H1 (cell line): ENCODE data around the gene CACNA2D4. TPM values are rescaled to one million over a fixed set of nuclear protein-coding genes. Genes with fewer than 3 reads are reported as not detected.

Experiments
- CTCF ChIA-PET: fragments of 300-600 bp; sonication (Branson Sonifier 250); formaldehyde crosslinking; loops from one replicate; lab custom pipeline; 2021; ENCODE audit not compliant: partially characterized antibody; lab: Charles Lee
- POLR2A ChIA-PET: fragments of 300-600 bp; sonication (Branson Sonifier 250); formaldehyde crosslinking; loops from one replicate; lab custom pipeline; 2021; ENCODE audit warnings: inconsistent platforms; ENCODE audit not compliant: partially characterized antibody; lab: Charles Lee
- DNase-seq, 2 experiments: peaks; one replicate each; pipeline versions ENCODE4 v3.0.0 to v3.0.0-alpha.2; 2010 to 2022; ENCODE audit warnings: low spot score in 2 of 2, low read depth in 1 of 2, mixed read lengths in 1 of 2
- FAIRE-seq: peaks from 2 replicates; lab custom pipeline; 2011; peaks lifted over from hg19 to GRCh38; lab: Jason Lieb, UNC
- H2AFZ ChIP-seq: 2 replicates; pipeline ENCODE4 v1.8.1; 2012; ENCODE audit warnings: low read length, inconsistent platforms
- H2AK5ac ChIP-seq: 2 replicates; pipeline ENCODE4 v1.6.1; 2013; ENCODE audit warnings: low read depth, low read length
- H2BK120ac ChIP-seq: replicated peaks from 2 replicates; pipeline ENCODE3; 2013; ENCODE audit warnings: low read depth, low read length, inconsistent platforms
- H2BK12ac ChIP-seq: 2 replicates; pipeline ENCODE4 v1.6.1; 2013; ENCODE audit warnings: low read depth, low read length
- H2BK15ac ChIP-seq: 2 replicates; pipeline ENCODE4 v1.6.1; 2013; ENCODE audit warnings: low read length
- H2BK20ac ChIP-seq: 2 replicates; pipeline ENCODE4 v1.6.1; 2013; ENCODE audit warnings: low read length
- H2BK5ac ChIP-seq: 2 replicates; pipeline ENCODE4 v1.6.1; 2013; ENCODE audit warnings: low read depth, low read length
- H3K14ac ChIP-seq: 2 replicates; pipeline ENCODE4 v1.6.1; 2013; ENCODE audit warnings: inconsistent platforms; ENCODE audit not compliant: insufficient read length
- H3K18ac ChIP-seq: 2 replicates; pipeline ENCODE4 v1.6.1; 2013; ENCODE audit warnings: low read length; ENCODE audit errors: extremely low read depth
- H3K23ac ChIP-seq: 2 replicates; pipeline ENCODE4 v1.6.1; 2013; ENCODE audit warnings: inconsistent platforms; ENCODE audit not compliant: insufficient read length
- H3K23me2 ChIP-seq: 2 replicates; pipeline ENCODE4 v1.6.1; 2013; ENCODE audit warnings: low read depth, low read length
- H3K27ac ChIP-seq: 2 replicates; pipeline ENCODE4 v1.6.1; 2011; ENCODE audit warnings: low read depth, low read length, inconsistent platforms
- H3K27me3 ChIP-seq, 4 experiments: replicated peaks in 1 of 4; 1 replicate in 1 of 4; 2 replicates in 3 of 4; pipeline versions ENCODE4 v1.6.1 to v1.8.1; 2011 to 2013; ENCODE audit warnings: low read length in 3 of 4, mild to moderate bottlenecking in 3 of 4, inconsistent platforms in 2 of 4, mixed read lengths in 2 of 4, moderate library complexity in 1 of 4; ENCODE audit not compliant: control insufficient read depth in 3 of 4, insufficient read depth in 3 of 4; ENCODE audit errors: extremely low read depth in 1 of 4
- H3K36me3 ChIP-seq, 4 experiments: 2 replicates each; pipeline versions ENCODE4 v1.6.1 to v1.8.1; 2011 to 2013; ENCODE audit warnings: mild to moderate bottlenecking in 4 of 4, low read length in 3 of 4, moderate library complexity in 2 of 4, control low read depth in 1 of 4, inconsistent platforms in 1 of 4; ENCODE audit not compliant: insufficient read depth in 4 of 4, control insufficient read depth in 2 of 4
- H3K4ac ChIP-seq: replicated peaks from 2 replicates; pipeline ENCODE3; 2013; ENCODE audit warnings: low read length, low read depth, mixed read lengths, inconsistent platforms; ENCODE audit not compliant: insufficient read length
- H3K4me1 ChIP-seq, 4 experiments: replicated peaks in 1 of 4; 1 replicate in 1 of 4; 2 replicates in 3 of 4; pipeline versions ENCODE4 v1.6.1 to v1.8.1; 2011 to 2013; ENCODE audit warnings: low read length in 3 of 4, inconsistent platforms in 2 of 4, mixed read lengths in 1 of 4; ENCODE audit not compliant: insufficient read depth in 4 of 4, control insufficient read depth in 3 of 4
- H3K4me2 ChIP-seq, 2 experiments: 2 replicates each; pipeline versions ENCODE4 v1.6.1 to v1.8.1; 2011 to 2013; ENCODE audit warnings: low read depth in 2 of 2, low read length in 2 of 2, control low read depth in 1 of 2, inconsistent platforms in 1 of 2, mild to moderate bottlenecking in 1 of 2; ENCODE audit not compliant: insufficient read depth in 1 of 2
- H3K4me3 ChIP-seq, 4 experiments: fragments of 200-600, 300-600 bp in 1 of 4; sonication (generic), shearing (Covaris generic), sonication (Bioruptor Twin) in 1 of 4; 2 replicates each; pipeline versions ENCODE4 v1.5.1 to v1.8.1; 2011 to 2016; ENCODE audit warnings: low read length in 4 of 4, low read depth in 3 of 4, control low read depth in 2 of 4, inconsistent platforms in 2 of 4, mild to moderate bottlenecking in 2 of 4, mixed read lengths in 1 of 4, moderate library complexity in 1 of 4; ENCODE audit not compliant: insufficient read depth in 2 of 4; ENCODE audit errors: extremely low read depth in 1 of 4
- H3K56ac ChIP-seq: replicated peaks from 2 replicates; pipeline ENCODE3; 2013; ENCODE audit warnings: low read depth, mild to moderate bottlenecking, mixed read lengths, low read length, inconsistent platforms; ENCODE audit not compliant: insufficient read length
- H3K79me1 ChIP-seq: 2 replicates; pipeline ENCODE4 v1.6.1; 2013; ENCODE audit warnings: low read depth, low read length, control low read depth
- H3K79me2 ChIP-seq, 2 experiments: 2 replicates each; pipeline versions ENCODE4 v1.6.1 to v1.8.1; 2012 to 2013; ENCODE audit warnings: low read length in 2 of 2, mild to moderate bottlenecking in 2 of 2, inconsistent platforms in 1 of 2; ENCODE audit not compliant: insufficient read depth in 2 of 2, control insufficient read depth in 1 of 2
- H3K9ac ChIP-seq, 4 experiments: replicated peaks in 1 of 4; 1 replicate in 1 of 4; 2 replicates in 3 of 4; pipeline versions ENCODE4 v1.6.1 to v1.8.1; 2011 to 2013; ENCODE audit warnings: low read depth in 3 of 4, low read length in 3 of 4, control low read depth in 2 of 4, mild to moderate bottlenecking in 2 of 4, moderate library complexity in 2 of 4, inconsistent platforms in 1 of 4; ENCODE audit errors: extremely low read depth in 1 of 4
- H3K9me3 ChIP-seq, 2 experiments: 2 replicates each; pipeline versions ENCODE4 v1.6.1 to v1.8.1; 2012 to 2013; ENCODE audit warnings: mild to moderate bottlenecking in 2 of 2, moderate library complexity in 2 of 2, control low read depth in 1 of 2, inconsistent platforms in 1 of 2, low read depth in 1 of 2, low read length in 1 of 2, mixed read lengths in 1 of 2; ENCODE audit not compliant: insufficient read depth in 2 of 2
- H4K20me1 ChIP-seq, 2 experiments: replicated peaks in 1 of 2; 2 replicates each; pipeline versions ENCODE3 to v1.8.1; 2011 to 2013; ENCODE audit warnings: inconsistent platforms in 2 of 2, low read length in 2 of 2, mild to moderate bottlenecking in 1 of 2; ENCODE audit not compliant: insufficient read depth in 2 of 2, control insufficient read depth in 1 of 2
- H4K5ac ChIP-seq: 2 replicates; pipeline ENCODE4 v1.6.1; 2013; ENCODE audit warnings: low read length, low read depth, mixed read lengths, inconsistent platforms; ENCODE audit not compliant: insufficient read length
- H4K8ac ChIP-seq: 2 replicates; pipeline ENCODE4 v1.8.0; 2013; ENCODE audit warnings: mild to moderate bottlenecking, moderate library complexity, low read length, inconsistent platforms; ENCODE audit not compliant: insufficient read depth; ENCODE audit errors: extremely low read depth
- H4K91ac ChIP-seq: replicated peaks from 2 replicates; pipeline ENCODE3; 2013; ENCODE audit warnings: low read length, mixed read lengths, inconsistent platforms; ENCODE audit not compliant: insufficient read length
- CTCF ChIP-seq, 3 experiments: IDR thresholded peaks; 1 replicate in 2 of 3; 2 replicates in 1 of 3; pipeline versions ENCODE4 v1.5.1 to v1.6.1; 2011; ENCODE audit warnings: low read length in 3 of 3, mild to moderate bottlenecking in 3 of 3, inconsistent platforms in 2 of 3, low read depth in 1 of 3, moderate library complexity in 1 of 3; ENCODE audit not compliant: insufficient read depth in 1 of 3; ENCODE audit errors: control extremely low read depth in 1 of 3
- FOSL1 ChIP-seq: IDR thresholded peaks from 2 replicates; pipeline ENCODE4 v1.6.1; 2011; ENCODE audit warnings: mild to moderate bottlenecking, low read depth, low read length, moderate library complexity; ENCODE audit not compliant: insufficient read depth
- GABPA ChIP-seq: IDR thresholded peaks from 2 replicates; pipeline ENCODE4 v1.6.1; 2011; ENCODE audit warnings: mild to moderate bottlenecking, low read length, moderate library complexity, borderline replicate concordance; ENCODE audit not compliant: insufficient read depth
- JUN ChIP-seq: IDR thresholded peaks from 2 replicates; pipeline ENCODE4 v1.6.1; 2011; ENCODE audit warnings: low read depth, mild to moderate bottlenecking, improper control_type of control experiment, low read length
- MAX ChIP-seq: IDR thresholded peaks from 2 replicates; pipeline ENCODE4 v1.6.1; 2012; ENCODE audit warnings: inconsistent platforms
- SIRT6 ChIP-seq: IDR thresholded peaks from one replicate; pipeline ENCODE4 v1.7.1; 2012; ENCODE audit warnings: low read length, inconsistent platforms
- SP1 ChIP-seq: IDR thresholded peaks from 2 replicates; pipeline ENCODE4 v1.6.1; 2011; ENCODE audit warnings: low read depth, low read length
- SP2 ChIP-seq: IDR thresholded peaks from 2 replicates; pipeline ENCODE4 v1.6.1; 2012; ENCODE audit warnings: mild to moderate bottlenecking, low read length, inconsistent platforms
- YY1 ChIP-seq: IDR thresholded peaks from 2 replicates; pipeline ENCODE4 v1.6.1; 2011; ENCODE audit warnings: low read depth, mild to moderate bottlenecking, low read length
- WGBS, 2 experiments: shearing (Covaris generic) in 1 of 2; methylation state at CpG; one replicate each; pipeline versions ENCODE4 v1.1.6 to v1.1.7; 2013 to 2015; ENCODE audit warnings: low lambda C conversion rate in 2 of 2, mixed read lengths in 2 of 2, inconsistent platforms in 1 of 2, low coverage in 1 of 2, missing lambda C conversion rate in 1 of 2; ENCODE audit not compliant: insufficient replicate concordance in 2 of 2, insufficient coverage in 1 of 2, insufficient read length in 1 of 2; ENCODE audit errors: extremely low coverage in 1 of 2, missing lambda C conversion rate in 1 of 2; 5-methylcytosine and 5-hydroxymethylcytosine counted together
- polyA plus RNA-seq, 7 experiments: library from polyadenylated mRNA; depleted of rRNA in 3 of 7; stranded (reverse) in 5 of 7; unstranded in 2 of 7; fragments of >200 nt in 5 of 7; fragments of 200-250 nt in 2 of 7; gene quantifications; 1 replicate in 5 of 7; 2 replicates in 1 of 7; 4 replicates in 1 of 7; pipeline versions ENCODE4 v1.2.1 to v1.2.3, GENCODE V29; 2011 to 2013; ENCODE audit warnings: missing spikeins in 2 of 7, mixed read lengths in 2 of 7
- total RNA-seq: library from RNA; stranded (reverse); fragmentation: NEBNext Ultra II Directional; extraction: Animal tissue kit (Norgen Biotek cat#: 25700); gene quantifications from 2 replicates; pipeline ENCODE4 v1.2.1, GENCODE V29; 2021

Gene CACNA2D4
- total and polyA plus RNA-seq, 2 of the 8 experiments (the other 6 are each of a cell fraction or from before 2014, with no cell fraction given), result 0.44 to 0.88 TPM

- Histone ChIP-seq H3K14ac (no peak overlapping the region), H3K79me1 (no peaks in the 10 kb centered on the region; the same call in 1 of the 2 replicates), H2BK12ac (no peak overlapping the region), H3K27me3 (no peaks in the 10 kb centered on the region; a peak in 1 of 7 replicates), H3K23ac (no peak overlapping the region), H4K20me1 (peaks cover 0 to 4% of the 10 kb centered on the region in 2 experiments), H2BK20ac (no peak overlapping the region), H2BK15ac (no peak overlapping the region), H2BK5ac (no peak overlapping the region), H2AFZ (no peak overlapping the region), H3K4me3 (no peak overlapping the region), H3K9me3 (no peaks in the 10 kb centered on the region), H3K4me2 (no peak overlapping the region), H2AK5ac (no peak overlapping the region), H3K18ac (no peak overlapping the region), H3K4ac (no peak overlapping the region), H3K4me1 (peaks cover 0 to 2% (median 0%) of the 10 kb centered on the region in 4 experiments; a peak in 1 of 7 replicates), H3K27ac (no peak overlapping the region), H4K8ac (no peak overlapping the region), H3K56ac (no peak overlapping the region), H4K5ac (no peak overlapping the region), H3K9ac (no peak overlapping the region), H2BK120ac (no peak overlapping the region), H3K36me3 (no peaks in the 10 kb centered on the region), H3K79me2 (no peaks in the 10 kb centered on the region), H3K23me2 (peaks cover 5% of the 10 kb centered on the region), H4K91ac (no peak overlapping the region)
- 79% methylated on average over 10 of the region's 11 CpGs; no CpG with 5 or more reads in 1 of the 2 experiments for WGBS, 2 experiments
- peak in 1 of 2 experiments; percentile 23 for DNase-seq
- FAIRE-seq, result no peak
- TF ChIP-seq GABPA, result no peak
- no peak for TF ChIP-seq YY1
- no peak for TF ChIP-seq SP2
- TF ChIP-seq SIRT6, result no peak
- TF ChIP-seq CTCF (IDR thresholded peaks at IDR 0.05; ENCODE audit: control extremely low read depth in 1 of 3, insufficient read depth in 1 of 3, low read depth in 1 of 3, low read length in 3 of 3), result no peak
- no peak for TF ChIP-seq FOSL1
- no peak for TF ChIP-seq SP1
- no peak for TF ChIP-seq MAX
- TF ChIP-seq JUN, result no peak
- POLR2A ChIA-PET, result no interaction called here
- CTCF ChIA-PET, result interaction anchor here (0.6 to 3.8 kb wide), 4 partner anchors 10 to 988 kb away, joined by 3 to 19 read pairs (median 4); no protein-coding TSS in a partner anchor
Measured at GRCh38 chr12:1929985-1930802, 11.7 kb upstream of the CACNA2D4 start.
